ENCODE measurements around the gene HSPA12A.

HSPA12A gene

GRCh38 chr10:116626815-116627214 lies 115.6 kb downstream of the HSPA12A start:
- DNase-seq (ENCODE audit: low read depth): no peak

DNA sequence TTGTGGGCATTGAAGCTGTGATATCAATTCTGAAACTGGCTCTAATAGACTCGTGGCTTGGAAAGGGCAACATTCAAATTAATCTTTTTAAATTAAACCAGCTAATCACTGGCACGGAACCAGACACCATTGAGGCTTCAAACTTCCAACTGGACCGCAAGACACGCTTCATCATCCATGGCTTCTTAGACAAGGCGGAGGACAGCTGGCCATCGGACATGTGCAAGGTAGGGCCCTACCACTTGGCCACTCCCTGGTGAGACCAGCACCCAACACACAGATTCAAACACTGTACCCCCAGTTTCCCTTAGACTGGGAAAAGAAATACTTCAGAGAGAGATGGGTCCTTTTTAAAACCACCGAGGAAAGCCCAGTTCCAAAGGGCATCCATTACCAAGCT lies 116.5 kb downstream of the HSPA12A start:
- DNase-seq (ENCODE audit: low read depth): no peak

GRCh38 chr10:116621934-116622655 lies 120.3 kb downstream of the HSPA12A start:
- DNase-seq (ENCODE audit: low read depth): no peak

- no peak for DNase-seq (ENCODE audit: low read depth)
Measured at GRCh38 chr10:116621476-116621875, 120.9 kb downstream of the HSPA12A start.
